ENCODE results near the gene LRRC1.

LRRC1 gene

DNA sequence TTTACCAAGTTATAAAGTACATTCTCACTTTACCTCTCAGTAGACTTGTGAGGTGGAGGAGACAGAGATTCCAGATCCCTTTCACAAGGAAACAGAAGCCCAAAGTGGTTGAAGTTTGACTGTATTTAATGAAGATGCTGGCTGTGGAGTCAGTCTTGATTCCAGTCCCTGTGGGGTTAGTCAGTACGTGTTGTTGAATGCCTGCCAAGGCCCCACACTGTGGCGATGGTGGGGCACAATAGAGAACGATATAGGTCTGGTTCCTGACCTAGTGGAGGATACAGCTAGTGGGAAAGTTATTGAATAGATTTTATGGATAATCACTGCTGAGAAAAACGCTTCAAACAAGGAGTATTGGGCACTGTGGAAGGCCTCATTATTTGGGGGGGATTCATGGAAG, 71.4 kb downstream of the LRRC1 start:
- Histone ChIP-seq H3K36me3 (ENCODE audit: insufficient read depth, low read length) (no peaks in the 10 kb centered on the region), H3K27ac (no peak overlapping the region), H3K9ac (ENCODE audit: insufficient read length) (no peak overlapping the region), H3K9me3 (ENCODE audit: low read depth, low read length) (no peaks in the 10 kb centered on the region), H3K4me3 (no peak overlapping the region)
- DNase-seq (ENCODE audit: low read depth, low spot score), result no peak
- TF ChIP-seq POLR2AphosphoS5 (IDR thresholded peaks at IDR 0.05; ENCODE audit: borderline replicate concordance, low read depth, low read length) (no peak), EZH2 (IDR thresholded peaks at IDR 0.05) (no peak), FOXP2 (optimal IDR thresholded peaks at IDR 0.05; ENCODE audit: control extremely low read depth, extremely low read length, insufficient read depth) (no peak)

DNA sequence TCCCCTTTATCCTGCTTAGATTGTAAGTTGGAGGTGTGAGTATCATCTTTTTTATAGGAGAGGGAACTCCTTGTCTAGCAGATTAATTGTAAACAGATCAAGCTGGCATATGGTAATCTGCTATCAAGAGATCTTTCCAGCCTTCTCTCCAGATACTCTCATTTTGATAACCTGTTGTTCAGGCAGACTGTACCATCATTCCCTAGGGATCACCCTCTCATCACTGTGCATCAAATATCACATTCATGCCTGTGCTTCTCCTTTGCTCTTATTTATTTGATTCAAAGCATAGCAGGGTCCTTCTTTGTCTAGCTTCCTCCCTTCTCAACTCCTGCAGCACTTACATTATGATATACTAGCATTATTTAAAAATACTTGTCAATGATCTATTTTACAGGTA, 73.8 kb downstream of the LRRC1 start:
- no peak for DNase-seq (ENCODE audit: low read depth, low spot score)
- TF ChIP-seq FOXP2 (optimal IDR thresholded peaks at IDR 0.05; ENCODE audit: control extremely low read depth, extremely low read length, insufficient read depth) (no peak), EZH2 (IDR thresholded peaks at IDR 0.05) (no peak), POLR2AphosphoS5 (IDR thresholded peaks at IDR 0.05; ENCODE audit: borderline replicate concordance, low read depth, low read length) (no peak)

DNA sequence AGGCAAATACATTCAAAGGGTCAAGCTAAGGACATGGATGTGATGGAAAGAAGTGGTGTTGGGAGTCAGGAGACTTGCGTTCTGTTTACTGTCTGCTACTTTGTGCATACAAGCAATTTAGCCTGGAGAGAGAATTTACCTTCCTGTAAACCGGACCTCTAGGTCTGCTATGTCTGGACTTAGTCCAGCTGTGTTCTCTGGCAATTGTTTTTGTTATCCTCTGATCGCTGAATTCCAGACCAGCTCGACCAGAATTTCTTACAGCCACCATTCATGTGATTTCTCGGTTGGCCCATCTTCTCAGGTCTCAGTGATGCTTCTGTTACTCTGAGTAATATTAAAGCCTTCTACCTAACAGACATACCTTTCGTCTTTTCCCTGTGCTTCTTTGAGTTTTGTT, 75.2 kb downstream of the LRRC1 start:
- Histone ChIP-seq H3K9ac (ENCODE audit: insufficient read length) (no peak overlapping the region), H3K9me3 (ENCODE audit: low read depth, low read length) (peaks cover 2% of the 10 kb centered on the region; the same call in 1 of the 2 replicates), H3K36me3 (ENCODE audit: insufficient read depth, low read length) (no peaks in the 10 kb centered on the region), H3K4me3 (no peak overlapping the region), H3K27ac (no peak overlapping the region)
- TF ChIP-seq POLR2AphosphoS5 (IDR thresholded peaks at IDR 0.05; ENCODE audit: borderline replicate concordance, low read depth, low read length), result no peak
- no peak for TF ChIP-seq EZH2 (IDR thresholded peaks at IDR 0.05)
- no peak for TF ChIP-seq FOXP2 (optimal IDR thresholded peaks at IDR 0.05; ENCODE audit: control extremely low read depth, extremely low read length, insufficient read depth)
- DNase-seq (ENCODE audit: low read depth, low spot score), result no peak

More for the DNA sequence above, 73.8 kb downstream of the LRRC1 start:
- H3K36me3 ChIP-seq (ENCODE audit: insufficient read depth, low read length), result no peaks in the 10 kb centered on the region
- no peak overlapping the region for H3K27ac ChIP-seq
- H3K4me3 ChIP-seq, result no peak overlapping the region
- H3K9ac ChIP-seq (ENCODE audit: insufficient read length), result no peak overlapping the region
- peaks cover 2% of the 10 kb centered on the region; the same call in 1 of the 2 replicates for H3K9me3 ChIP-seq (ENCODE audit: low read depth, low read length)

DNA sequence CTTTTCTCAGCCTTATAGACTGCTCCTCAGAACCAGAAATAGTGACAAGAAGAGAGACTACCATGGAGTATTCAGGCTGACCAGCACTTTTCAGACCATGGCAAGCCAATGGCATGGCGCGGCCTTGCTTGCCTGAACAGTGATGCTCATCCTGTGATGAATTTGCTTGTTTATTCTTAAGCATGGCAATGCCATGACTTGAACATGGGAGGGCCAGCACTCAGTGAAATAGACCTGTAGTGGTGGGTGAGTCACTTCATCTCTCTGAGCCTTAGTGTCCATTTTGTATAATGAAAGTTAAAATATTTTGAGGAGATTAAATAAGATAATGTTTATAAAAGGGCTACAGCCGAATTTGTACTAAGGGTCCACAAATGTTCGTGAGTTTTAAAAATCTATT, 79.1 kb downstream of the LRRC1 start:
- DNase-seq (ENCODE audit: low read depth, low spot score), result no peak
- TF ChIP-seq POLR2AphosphoS5 (IDR thresholded peaks at IDR 0.05; ENCODE audit: borderline replicate concordance, low read depth, low read length), result no peak

DNA sequence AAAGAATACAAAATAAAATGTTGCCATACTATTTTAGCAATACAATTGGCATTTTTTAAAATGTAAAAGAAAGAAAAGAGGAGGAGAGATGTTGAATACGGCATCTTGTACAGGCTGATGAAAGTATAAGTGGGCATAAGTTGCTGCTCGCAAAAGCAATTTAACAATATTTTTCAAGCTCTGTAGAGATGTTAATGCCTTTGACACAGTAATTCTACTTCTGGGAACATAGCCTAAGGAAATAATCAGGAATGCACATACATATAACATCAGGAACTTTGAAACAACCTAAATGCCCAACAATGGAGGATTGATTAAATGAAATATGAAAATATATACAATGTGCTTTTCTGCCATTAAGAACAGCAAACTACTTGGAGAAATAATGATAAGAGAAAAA, 80.2 kb downstream of the LRRC1 start:
- peak overlapping the region; percentile 47 for H3K27ac ChIP-seq
- peaks cover 2% of the 10 kb centered on the region; the same call in 1 of the 2 replicates for H3K9me3 ChIP-seq (ENCODE audit: low read depth, low read length)
- TF ChIP-seq POLR2AphosphoS5 (IDR thresholded peaks at IDR 0.05; ENCODE audit: borderline replicate concordance, low read depth, low read length) (no peak), EZH2 (IDR thresholded peaks at IDR 0.05) (no peak), FOXP2 (optimal IDR thresholded peaks at IDR 0.05; ENCODE audit: control extremely low read depth, extremely low read length, insufficient read depth) (no peak)
- H3K36me3 ChIP-seq (ENCODE audit: insufficient read depth, low read length), result no peaks in the 10 kb centered on the region
- no peak overlapping the region for H3K9ac ChIP-seq (ENCODE audit: insufficient read length)
- H3K4me3 ChIP-seq, result peak overlapping the region; percentile 6; the same call in 1 of the 2 replicates
- peak; percentile 14 for DNase-seq (ENCODE audit: low read depth, low spot score)

More for the DNA sequence above, 79.1 kb downstream of the LRRC1 start:
- no peak overlapping the region for H3K27ac ChIP-seq
- H3K4me3 ChIP-seq, result no peak overlapping the region
- H3K9me3 ChIP-seq (ENCODE audit: low read depth, low read length), result peaks cover 2% of the 10 kb centered on the region; the same call in 1 of the 2 replicates
- no peak overlapping the region for H3K9ac ChIP-seq (ENCODE audit: insufficient read length)
- H3K36me3 ChIP-seq (ENCODE audit: insufficient read depth, low read length), result no peaks in the 10 kb centered on the region

DNA sequence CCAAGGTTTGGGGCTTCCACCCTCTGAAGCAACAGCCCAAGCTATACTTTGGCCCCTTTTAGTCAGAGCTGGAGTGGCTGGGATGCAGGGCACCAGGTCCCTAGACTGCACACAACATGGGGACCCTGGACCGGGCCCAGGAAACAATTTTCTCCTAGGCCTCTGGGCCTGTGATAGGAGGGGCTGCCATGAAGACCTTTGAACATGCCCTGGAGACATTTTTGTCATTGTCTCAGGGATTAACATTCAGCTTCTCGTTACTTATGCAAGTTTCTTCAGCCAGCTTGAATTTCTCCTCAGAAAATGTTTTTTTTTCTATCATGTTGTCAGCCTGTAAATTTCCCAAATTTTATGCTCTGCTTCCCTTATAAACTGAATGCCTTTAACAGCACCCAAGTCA, 82.3 kb downstream of the LRRC1 start:
- Histone ChIP-seq H3K9ac (ENCODE audit: insufficient read length) (no peak overlapping the region), H3K4me3 (no peak overlapping the region), H3K36me3 (ENCODE audit: insufficient read depth, low read length) (no peaks in the 10 kb centered on the region), H3K9me3 (ENCODE audit: low read depth, low read length) (peaks cover 2% of the 10 kb centered on the region; the same call in 1 of the 2 replicates), H3K27ac (no peak overlapping the region)
- no peak for DNase-seq (ENCODE audit: low read depth, low spot score)
- TF ChIP-seq POLR2AphosphoS5 (IDR thresholded peaks at IDR 0.05; ENCODE audit: borderline replicate concordance, low read depth, low read length), result no peak
- TF ChIP-seq FOXP2 (optimal IDR thresholded peaks at IDR 0.05; ENCODE audit: control extremely low read depth, extremely low read length, insufficient read depth), result no peak
- TF ChIP-seq EZH2 (IDR thresholded peaks at IDR 0.05), result no peak

DNA sequence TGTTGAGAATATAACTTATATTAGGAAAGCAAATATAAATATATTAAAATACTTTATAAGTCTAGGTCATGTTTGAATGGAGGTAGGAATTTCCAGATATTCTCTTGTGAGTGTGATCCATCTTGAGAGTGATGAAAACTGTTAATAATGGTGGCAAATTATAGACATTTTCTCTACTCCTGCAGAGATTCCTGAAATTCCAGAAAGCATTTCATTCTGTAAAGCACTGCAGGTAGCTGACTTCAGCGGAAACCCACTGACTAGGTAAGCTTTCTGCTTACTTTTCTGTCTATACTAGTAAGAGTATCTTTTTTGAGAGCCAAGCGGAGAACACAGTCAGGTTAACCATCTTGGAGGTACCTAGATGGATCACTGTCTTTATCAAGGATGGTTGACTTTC, 84.0 kb downstream of the LRRC1 start:
- Histone ChIP-seq H3K9ac (ENCODE audit: insufficient read length) (no peak overlapping the region), H3K4me3 (no peak overlapping the region), H3K9me3 (ENCODE audit: low read depth, low read length) (no peaks in the 10 kb centered on the region), H3K36me3 (ENCODE audit: insufficient read depth, low read length) (no peaks in the 10 kb centered on the region), H3K27ac (no peak overlapping the region)
- no peak for DNase-seq (ENCODE audit: low read depth, low spot score)
- TF ChIP-seq EZH2 (IDR thresholded peaks at IDR 0.05) (no peak), FOXP2 (optimal IDR thresholded peaks at IDR 0.05; ENCODE audit: control extremely low read depth, extremely low read length, insufficient read depth) (no peak), POLR2AphosphoS5 (IDR thresholded peaks at IDR 0.05; ENCODE audit: borderline replicate concordance, low read depth, low read length) (no peak)

DNA sequence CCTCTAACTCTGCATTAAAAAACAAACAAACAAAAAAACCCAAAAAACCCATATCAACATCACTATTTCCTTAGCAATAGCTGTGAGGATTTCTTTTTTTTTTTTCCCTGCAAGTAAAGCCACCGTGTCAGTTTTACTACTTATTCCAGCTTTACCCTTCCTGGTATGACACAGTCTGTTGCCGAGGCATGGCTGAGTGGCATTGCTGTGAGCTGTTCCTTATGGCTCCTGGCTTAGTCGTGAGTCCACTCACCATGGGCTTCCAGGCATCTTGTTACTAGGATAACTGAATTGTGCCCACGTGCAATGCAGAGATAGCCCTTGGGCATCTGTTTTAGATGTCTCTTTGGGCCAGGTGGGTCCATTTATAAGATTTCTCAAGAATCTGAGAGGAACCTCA, 84.8 kb downstream of the LRRC1 start:
- Histone ChIP-seq H3K9ac (ENCODE audit: insufficient read length) (no peak overlapping the region), H3K9me3 (ENCODE audit: low read depth, low read length) (no peaks in the 10 kb centered on the region), H3K4me3 (no peak overlapping the region), H3K27ac (no peak overlapping the region), H3K36me3 (ENCODE audit: insufficient read depth, low read length) (no peaks in the 10 kb centered on the region)
- DNase-seq (ENCODE audit: low read depth, low spot score), result no peak
- TF ChIP-seq EZH2 (IDR thresholded peaks at IDR 0.05) (no peak), FOXP2 (optimal IDR thresholded peaks at IDR 0.05; ENCODE audit: control extremely low read depth, extremely low read length, insufficient read depth) (no peak), POLR2AphosphoS5 (IDR thresholded peaks at IDR 0.05; ENCODE audit: borderline replicate concordance, low read depth, low read length) (no peak)

DNA sequence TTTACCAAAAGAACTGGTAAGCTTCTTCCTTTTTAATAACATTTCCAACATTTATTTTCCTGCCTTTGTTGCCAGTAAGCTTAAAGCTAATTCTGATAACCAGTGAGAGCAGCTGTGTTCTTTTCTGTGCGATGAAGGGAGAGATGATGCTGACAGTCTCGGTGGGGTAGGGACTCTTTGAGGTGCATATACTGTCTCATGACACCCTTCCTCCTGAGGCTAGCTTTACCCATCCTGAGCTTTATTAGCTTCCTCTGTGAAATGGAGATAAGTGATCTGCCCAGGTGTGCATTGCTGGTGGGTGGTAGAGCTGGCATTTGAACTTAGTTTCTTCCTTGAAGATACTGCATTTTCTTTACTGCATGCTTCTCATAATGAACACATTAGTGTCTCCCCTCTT, 92.5 kb downstream of the LRRC1 start:
- DNase-seq (ENCODE audit: low read depth, low spot score), result no peak
- H3K27ac ChIP-seq, result no peak overlapping the region
- H3K9ac ChIP-seq (ENCODE audit: insufficient read length), result no peak overlapping the region
- H3K36me3 ChIP-seq (ENCODE audit: insufficient read depth, low read length), result no peaks in the 10 kb centered on the region
- no peak for TF ChIP-seq POLR2AphosphoS5 (IDR thresholded peaks at IDR 0.05; ENCODE audit: borderline replicate concordance, low read depth, low read length)
- no peak for TF ChIP-seq EZH2 (IDR thresholded peaks at IDR 0.05)
- H3K9me3 ChIP-seq (ENCODE audit: low read depth, low read length), result no peaks in the 10 kb centered on the region
- no peak overlapping the region for H3K4me3 ChIP-seq

Measured in SK-N-MC (cell line).